Fibroblast of mammary gland (primary cell): ENCODE results near the gene NAIF1.

ENCODE experiments used
- DNase-seq: peaks from one replicate; pipeline ENCODE4 v3.0.0-alpha.2; 2010; ENCODE audit warnings: low read depth
- H3K4me3 ChIP-seq: 2 replicates; pipeline ENCODE4 v1.5.1; 2011; ENCODE audit warnings: low read depth, mild to moderate bottlenecking, low read length, moderate library complexity; ENCODE audit not compliant: control insufficient read depth
- CTCF ChIP-seq: conservative IDR thresholded peaks from 2 replicates; pipeline ENCODE4 v1.5.1; 2011; ENCODE audit warnings: low read depth, low read length, inconsistent platforms; ENCODE audit not compliant: control insufficient read depth, insufficient read depth

NAIF1 gene

GRCh38 chr9:128096616-128097536, 29.8 kb upstream of the NAIF1 start:
- no peak for TF ChIP-seq CTCF
- DNase-seq: no peak
- H3K4me3 ChIP-seq: no peak overlapping the region

DNA sequence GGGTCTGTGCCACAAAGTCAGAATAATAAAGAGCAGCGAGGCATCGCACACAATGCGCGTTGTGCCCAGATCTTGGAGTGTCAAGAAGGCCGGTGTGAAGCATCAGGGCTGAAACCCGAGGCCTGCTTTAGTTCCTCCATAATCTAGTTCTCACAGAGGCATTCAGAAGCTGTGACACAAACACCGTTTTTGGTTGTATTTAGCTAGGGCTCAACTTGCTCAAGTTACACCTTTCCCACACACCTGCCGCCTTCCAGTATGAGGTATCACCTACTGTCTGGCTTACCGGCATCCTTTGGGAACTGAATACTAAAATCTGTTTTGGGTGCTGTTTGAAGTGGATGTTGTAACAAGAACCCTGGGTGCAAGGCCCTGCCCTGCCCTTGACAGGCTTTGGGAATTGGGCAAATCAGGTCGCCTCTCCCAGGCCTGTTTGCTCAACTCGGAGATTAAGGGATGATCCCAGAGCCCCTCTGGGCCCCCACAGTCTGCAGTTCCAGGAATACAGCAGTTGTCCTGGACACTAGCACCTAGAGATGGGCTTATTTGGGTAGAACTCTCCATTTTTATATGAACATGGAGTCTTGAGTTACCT, 27.9 kb upstream of the NAIF1 start:
- TF ChIP-seq CTCF: no peak
- H3K4me3 ChIP-seq: no peak overlapping the region

GRCh38 chr9:128094166-128094949, 27.2 kb upstream of the NAIF1 start:
- H3K4me3 ChIP-seq: peak overlapping the region; percentile 5
- peak; percentile 97 for DNase-seq
- TF ChIP-seq CTCF: no peak

More for the DNA sequence above, 27.9 kb upstream of the NAIF1 start:
- no peak for DNase-seq

DNA sequence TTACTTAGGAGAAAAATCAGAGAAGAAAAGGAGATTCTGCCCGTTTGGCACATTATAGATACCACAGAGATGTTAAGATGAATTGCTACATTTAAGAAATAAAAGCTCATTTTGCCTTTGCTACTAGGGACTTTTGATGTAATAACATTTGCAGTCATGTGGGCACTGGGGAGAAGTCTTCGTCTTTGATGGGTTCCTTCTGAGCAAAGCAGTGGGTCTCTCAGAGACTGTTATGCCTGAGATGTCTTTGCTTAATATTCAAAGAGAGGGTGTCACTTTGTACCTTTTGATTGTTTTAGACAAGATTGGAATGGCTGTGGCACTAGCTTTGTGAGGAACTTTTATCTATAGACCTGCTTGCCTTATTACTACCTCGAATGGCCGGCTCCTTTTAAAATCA, 25.9 kb upstream of the NAIF1 start:
- no peak for TF ChIP-seq CTCF
- DNase-seq: no peak
- peak overlapping the region; percentile 55 for H3K4me3 ChIP-seq

GRCh38 chr9:128092199-128092977, 25.3 kb upstream of the NAIF1 start:
- no peak for DNase-seq
- no peak for TF ChIP-seq CTCF
- H3K4me3 ChIP-seq: peak overlapping the region; percentile 55

GRCh38 chr9:128091571-128091970, 24.5 kb upstream of the NAIF1 start:
- no peak for DNase-seq
- no peak for TF ChIP-seq CTCF
- peak overlapping the region; percentile 55 for H3K4me3 ChIP-seq
